GM08714 (cell line): Measurements from ENCODE around the gene TLCD3B.

ENCODE experiments used
- H3K4me3 ChIP-seq: fragments of 200-500 bp; sonication (Bioruptor generic); 2 replicates; pipeline ENCODE4 v1.5.1; 2014; ENCODE audit warnings: mild to moderate bottlenecking, low read length, inconsistent platforms
- ZNF274 ChIP-seq: IDR thresholded peaks from 2 replicates; pipeline ENCODE4 v1.6.1; 2012; ENCODE audit warnings: mild to moderate bottlenecking, low read depth, low read length

TLCD3B gene

GRCh38 chr16:30065102-30065942, 34.3 kb upstream of the TLCD3B start, which contains the start of gene ALDOA:
Gene ALDOA, plus strand, starts transcription at chr16:30065760. Its CDS starts 1,138 bp downstream, at chr16:30066898.
- H3K4me3 ChIP-seq, result peak within 1 kb of the TSS; percentile 74
- no peak for TF ChIP-seq ZNF274

- H3K4me3 ChIP-seq, result peak overlapping the region; percentile 72
- TF ChIP-seq ZNF274, result no peak
Measured at GRCh38 chr16:30064729-30065101, 33.6 kb upstream of the TLCD3B start.

GRCh38 chr16:30063893-30064728, 33.0 kb upstream of the TLCD3B start:
- no peak for TF ChIP-seq ZNF274
- peak overlapping the region; percentile 72 for H3K4me3 ChIP-seq

- H3K4me3 ChIP-seq, result peak overlapping the region; percentile 72; the same call in 1 of the 2 replicates
- no peak for TF ChIP-seq ZNF274
Measured at GRCh38 chr16:30063278-30063892, 32.3 kb upstream of the TLCD3B start.

- H3K4me3 ChIP-seq, result no peak overlapping the region
- no peak for TF ChIP-seq ZNF274
Measured at GRCh38 chr16:30060836-30061554, 29.9 kb upstream of the TLCD3B start.

- TF ChIP-seq ZNF274, result no peak
- no peak overlapping the region for H3K4me3 ChIP-seq
Measured at GRCh38 chr16:30060346-30060745, 29.3 kb upstream of the TLCD3B start.

GRCh38 chr16:30054959-30055553, 24.0 kb upstream of the TLCD3B start:
- no peak overlapping the region for H3K4me3 ChIP-seq
- no peak for TF ChIP-seq ZNF274

DNA sequence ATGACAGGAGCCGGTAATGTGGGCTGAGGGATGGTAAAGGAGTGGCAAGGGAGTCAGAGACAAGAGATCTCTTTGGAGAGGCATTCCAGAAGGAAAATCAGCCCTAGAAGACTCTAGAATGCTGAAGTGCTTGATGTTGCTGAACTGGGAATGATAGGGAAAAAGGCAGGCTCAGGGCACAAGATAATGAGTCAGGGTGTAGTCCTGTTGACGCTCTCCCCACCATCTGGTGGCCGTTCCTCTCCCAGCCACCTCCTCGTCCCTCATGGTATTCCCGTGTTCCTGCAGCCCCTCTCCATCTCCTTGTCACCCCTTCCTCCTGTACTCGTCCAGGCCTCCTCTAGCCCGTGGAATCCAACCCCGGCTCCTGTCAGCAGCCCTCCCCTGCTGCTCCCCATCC, 23.4 kb upstream of the TLCD3B start:
- H3K4me3 ChIP-seq, result no peak overlapping the region
- no peak for TF ChIP-seq ZNF274

DNA sequence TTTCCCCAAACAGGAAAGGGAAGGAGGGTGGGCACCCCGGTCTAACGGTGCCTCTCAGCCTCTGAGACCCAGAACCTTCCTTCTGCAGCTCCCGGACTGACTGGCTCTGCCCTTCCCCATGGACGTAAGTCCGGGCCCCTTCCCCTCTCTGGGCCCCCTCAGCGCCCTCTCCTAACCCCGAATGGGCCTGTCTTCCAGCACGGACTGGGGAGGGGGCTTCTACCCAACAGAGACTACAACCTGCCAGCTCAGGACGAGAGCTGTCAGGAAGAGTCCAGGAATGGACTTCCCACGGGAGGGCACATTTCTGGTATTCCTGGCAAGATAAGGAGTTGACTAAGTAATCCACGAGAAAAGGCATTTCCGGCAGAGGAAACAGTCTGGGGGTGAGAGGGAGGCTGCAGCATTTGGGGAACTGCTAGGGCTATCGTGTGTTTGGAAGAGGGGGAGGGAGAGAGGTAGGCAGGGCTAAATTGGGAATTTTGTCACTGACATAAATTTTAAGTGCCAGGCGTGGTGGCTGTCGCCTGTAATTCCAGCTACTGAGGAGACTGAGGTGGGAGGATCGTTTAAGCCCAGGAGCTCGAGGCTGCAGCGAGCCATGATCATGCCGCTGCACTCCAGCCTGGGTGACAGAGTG, 22.4 kb upstream of the TLCD3B start:
- peak overlapping the region; percentile 66 for H3K4me3 ChIP-seq
- TF ChIP-seq ZNF274, result no peak

DNA sequence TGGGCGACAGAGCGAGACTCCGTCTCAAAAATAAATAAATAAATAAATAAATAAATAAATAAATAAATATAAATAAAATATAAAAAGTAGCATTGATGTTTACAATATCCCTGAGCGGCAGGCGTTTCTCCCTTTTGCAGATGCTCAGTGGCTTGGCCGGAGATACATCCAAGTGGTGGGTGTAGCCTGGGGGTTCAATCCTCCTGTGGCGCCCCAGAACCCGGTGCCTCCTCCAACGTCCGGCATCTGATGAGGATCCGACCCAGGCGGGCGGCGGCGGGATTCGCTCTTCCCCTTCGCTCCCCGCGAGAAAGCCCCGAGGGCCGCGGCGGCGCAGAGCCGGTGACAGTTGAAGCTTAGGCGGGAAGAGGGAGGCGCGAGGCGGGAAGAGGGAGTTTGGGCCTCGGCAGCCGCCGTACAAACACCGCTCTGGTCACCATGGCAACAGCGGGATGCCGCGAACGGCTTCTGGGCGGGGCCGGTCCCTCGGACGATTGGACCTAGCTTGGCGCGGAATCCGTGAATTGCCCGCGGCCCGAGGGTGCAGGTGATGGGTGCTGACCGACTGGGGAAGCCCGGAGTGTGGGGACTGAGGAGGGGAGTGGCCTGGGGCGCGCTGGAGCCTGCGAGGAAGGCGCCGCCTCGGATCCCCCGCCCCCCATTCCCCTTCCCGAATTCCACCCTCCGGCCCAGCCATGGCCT, 21.8 kb upstream of the TLCD3B start:
- H3K4me3 ChIP-seq, result peak overlapping the region; percentile 66
- no peak for TF ChIP-seq ZNF274

DNA sequence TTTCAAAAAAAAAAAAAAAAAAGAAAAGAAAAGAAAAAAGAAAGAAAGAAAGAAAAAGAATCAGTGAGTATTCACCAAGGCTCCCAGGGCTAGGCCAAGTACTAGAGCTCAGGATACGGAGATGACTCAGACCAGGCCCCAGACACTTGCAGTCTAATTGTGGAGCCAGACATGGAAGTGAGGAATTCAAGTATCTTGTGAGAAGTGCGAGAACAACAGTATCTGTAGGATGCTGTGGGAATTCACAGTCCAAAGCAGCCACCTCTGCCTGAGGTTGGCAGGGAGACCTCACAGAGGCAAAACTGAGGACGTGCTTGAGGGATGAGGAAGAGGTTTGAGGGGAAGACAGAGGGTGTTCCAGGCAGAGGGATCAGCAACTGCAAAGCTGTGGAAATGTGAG, 20.4 kb upstream of the TLCD3B start:
- TF ChIP-seq ZNF274, result no peak
- no peak overlapping the region for H3K4me3 ChIP-seq

DNA sequence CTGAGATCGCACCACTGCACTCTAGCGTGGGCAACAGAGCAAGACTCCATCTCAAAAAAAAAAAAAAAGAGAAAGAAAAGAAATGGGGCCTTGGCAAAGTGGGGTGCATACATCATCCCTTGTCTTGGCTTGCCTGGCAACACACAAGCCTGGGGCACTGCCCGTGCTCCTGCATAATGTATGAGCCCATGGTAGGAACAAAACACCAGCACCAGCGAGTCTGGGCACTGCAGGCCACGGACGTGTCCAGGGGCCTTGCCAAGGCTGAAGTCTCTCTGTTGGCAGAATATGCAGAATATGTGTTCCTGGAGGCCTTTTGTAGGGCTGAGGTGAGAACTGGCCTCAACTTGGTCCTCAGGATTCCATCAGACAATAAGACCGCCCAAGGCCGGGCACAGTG, 18.8 kb upstream of the TLCD3B start:
- H3K4me3 ChIP-seq, result no peak overlapping the region
- TF ChIP-seq ZNF274, result no peak
